ENCODE results near the gene CHST15. TPM values are rescaled to one million over a fixed set of nuclear protein-coding genes. Genes with fewer than 3 reads are reported as not detected.

The CHST15 gene
- total and polyA plus RNA-seq, 2 of the 8 experiments (the other 6 are each of a cell fraction or from before 2014, with no cell fraction given) = 8.8 to 9.1 TPM

DNA sequence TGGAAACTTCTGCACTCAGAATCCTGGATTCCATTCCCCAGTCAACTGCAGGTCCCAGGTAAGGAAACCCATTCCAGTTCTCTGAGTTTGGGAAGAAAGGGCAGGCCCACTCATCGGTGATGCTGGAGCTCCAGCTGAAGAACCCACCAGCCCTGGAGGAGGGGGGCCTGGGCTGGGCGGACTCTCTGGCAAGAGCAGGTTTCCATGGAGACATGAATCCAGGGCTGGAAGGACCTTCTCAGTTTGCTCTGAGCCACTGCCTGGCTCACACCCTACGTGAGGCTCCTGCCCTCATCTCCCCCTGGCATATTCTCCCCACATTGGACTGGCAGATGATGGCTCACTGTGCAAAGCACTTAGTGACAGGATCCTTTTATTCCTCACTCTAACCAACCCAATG, 128.4 kb downstream of the CHST15 start:
- POLR2A ChIA-PET (ENCODE audit: partially characterized antibody) = no interaction called here
- DNase-seq (ENCODE audit: low read depth in 1 of 2, low spot score in 2 of 2) = no peak
- H3K18ac ChIP-seq (ENCODE audit: extremely low read depth, low read length) = no peak overlapping the region
- H3K14ac ChIP-seq (ENCODE audit: insufficient read length) = no peak overlapping the region
- peaks cover 0 to 3% (median 1%) of the 10 kb centered on the region in 4 experiments; a peak in 2 of 7 replicates for H3K27me3 ChIP-seq (replicated peaks in 1 of 4; ENCODE audit: control insufficient read depth in 3 of 4, extremely low read depth in 1 of 4, insufficient read depth in 3 of 4, low read length in 3 of 4)
- H2BK20ac ChIP-seq (ENCODE audit: low read length) = no peak overlapping the region
- peaks cover 1 to 6% (median 2%) of the 10 kb centered on the region in 4 experiments; a peak in 5 of 7 replicates for H3K4me1 ChIP-seq (replicated peaks in 1 of 4; ENCODE audit: control insufficient read depth in 3 of 4, insufficient read depth in 4 of 4, low read length in 3 of 4)
- no peaks in the 10 kb centered on the region for H3K36me3 ChIP-seq (ENCODE audit: control insufficient read depth in 2 of 4, insufficient read depth in 4 of 4, low read length in 3 of 4)
- H4K20me1 ChIP-seq (replicated peaks in 1 of 2; ENCODE audit: control insufficient read depth in 1 of 2, insufficient read depth in 2 of 2, low read length in 2 of 2) = no peaks in the 10 kb centered on the region
- WGBS, 2 experiments (ENCODE audit: extremely low coverage in 1 of 2, insufficient coverage in 1 of 2, insufficient read length in 1 of 2, insufficient replicate concordance in 2 of 2, low coverage in 1 of 2, low lambda C conversion rate in 2 of 2, missing lambda C conversion rate in 1 of 2) = 93% methylated on average over 3 of the region's 3 CpGs; no CpG with 5 or more reads in 1 of the 2 experiments
- no peak overlapping the region for H4K91ac ChIP-seq (replicated peaks; ENCODE audit: insufficient read length, low read length)
- H3K56ac ChIP-seq (replicated peaks; ENCODE audit: insufficient read length, low read depth, low read length) = no peak overlapping the region
- CTCF ChIA-PET (ENCODE audit: partially characterized antibody) = interaction anchor here (0.7 to 9.3 kb wide), 13 partner anchors 30 to 392 kb away, joined by 3 to 76 read pairs (median 4); partner anchors contain the start of gene GPR26
- FAIRE-seq = no peak
- H2BK5ac ChIP-seq (ENCODE audit: low read depth, low read length) = no peak overlapping the region
- no peak overlapping the region for H2AK5ac ChIP-seq (ENCODE audit: low read depth, low read length)
- no peak overlapping the region for H4K5ac ChIP-seq (ENCODE audit: insufficient read length, low read depth, low read length)
- H3K4me2 ChIP-seq (ENCODE audit: insufficient read depth in 1 of 2, low read depth in 2 of 2, low read length in 2 of 2) = no peak overlapping the region
- no peaks in the 10 kb centered on the region for H3K79me2 ChIP-seq (ENCODE audit: control insufficient read depth in 1 of 2, insufficient read depth in 2 of 2, low read length in 2 of 2)
- H2BK15ac ChIP-seq (ENCODE audit: low read length) = no peak overlapping the region
- H3K79me1 ChIP-seq (ENCODE audit: low read depth, low read length) = no peaks in the 10 kb centered on the region
- no peak overlapping the region for H2BK12ac ChIP-seq (ENCODE audit: low read depth, low read length)
- no peak overlapping the region for H2AFZ ChIP-seq (ENCODE audit: low read length)
- 0 out of 4 replicates have a peak, but pooled peaks cover 0 to 2% of the 10 kb centered on the region in 2 experiments for H3K9me3 ChIP-seq (ENCODE audit: insufficient read depth in 2 of 2, low read depth in 1 of 2, low read length in 1 of 2)
- no peak overlapping the region for H3K4ac ChIP-seq (replicated peaks; ENCODE audit: insufficient read length, low read depth, low read length)
- H3K4me3 ChIP-seq (ENCODE audit: extremely low read depth in 1 of 4, insufficient read depth in 2 of 4, low read depth in 3 of 4, low read length in 4 of 4) = no peak overlapping the region
- H4K8ac ChIP-seq (ENCODE audit: extremely low read depth, insufficient read depth, low read length) = no peak overlapping the region
- H3K9ac ChIP-seq (replicated peaks in 1 of 4; ENCODE audit: extremely low read depth in 1 of 4, low read depth in 3 of 4, low read length in 3 of 4) = no peak overlapping the region
- H3K27ac ChIP-seq (ENCODE audit: low read depth, low read length) = no peak overlapping the region
- no peak overlapping the region for H3K23ac ChIP-seq (ENCODE audit: insufficient read length)
- no peaks in the 10 kb centered on the region; the same call in 1 of the 2 replicates for H3K23me2 ChIP-seq (ENCODE audit: low read depth, low read length)
- H2BK120ac ChIP-seq (replicated peaks; ENCODE audit: low read depth, low read length) = no peak overlapping the region
- TF ChIP-seq SP2 (IDR thresholded peaks at IDR 0.05; ENCODE audit: low read length) (no peak), ASH2L (IDR thresholded peaks at IDR 0.05; ENCODE audit: low read length) (no peak), RFX5 (IDR thresholded peaks at IDR 0.05; ENCODE audit: borderline replicate concordance, low read depth, low read length) (no peak), HDAC2 (IDR thresholded peaks at IDR 0.05; ENCODE audit: borderline replicate concordance in 1 of 2, low read depth in 2 of 2, low read length in 2 of 2) (no peak), ATF3 (IDR thresholded peaks at IDR 0.05; ENCODE audit: insufficient read depth, low read depth, low read length) (no peak), PHF8 (conservative IDR thresholded peaks at IDR 0.05; ENCODE audit: low read depth, low read length) (no peak), CHD2 (IDR thresholded peaks at IDR 0.05; ENCODE audit: low read length) (no peak), POLR2A (IDR thresholded peaks at IDR 0.05; ENCODE audit: control extremely low read depth in 1 of 2, low read depth in 2 of 2, low read length in 2 of 2) (no peak), CTCF (IDR thresholded peaks at IDR 0.05; ENCODE audit: control extremely low read depth in 1 of 3, insufficient read depth in 1 of 3, low read depth in 1 of 3, low read length in 3 of 3) (no peak)
- TF ChIP-seq, protein P1, sequence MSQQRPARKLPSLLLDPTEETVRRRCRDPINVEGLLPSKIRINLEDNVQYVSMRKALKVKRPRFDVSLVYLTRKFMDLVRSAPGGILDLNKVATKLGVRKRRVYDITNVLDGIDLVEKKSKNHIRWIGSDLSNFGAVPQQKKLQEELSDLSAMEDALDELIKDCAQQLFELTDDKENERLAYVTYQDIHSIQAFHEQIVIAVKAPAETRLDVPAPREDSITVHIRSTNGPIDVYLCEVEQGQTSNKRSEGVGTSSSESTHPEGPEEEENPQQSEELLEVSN (IDR thresholded peaks at IDR 0.05) = no peak
